ENCODE measurements around the gene MBTD1. TPM values are rescaled to one million over a fixed set of nuclear protein-coding genes. Genes with fewer than 3 reads are reported as not detected.

MBTD1 gene
- total and polyA plus RNA-seq, 9 of the 15 experiments (the other 6 are each of a cell fraction or from before 2014, with no cell fraction given): 2.1 to 26.3 (median 13.3) TPM

DNA sequence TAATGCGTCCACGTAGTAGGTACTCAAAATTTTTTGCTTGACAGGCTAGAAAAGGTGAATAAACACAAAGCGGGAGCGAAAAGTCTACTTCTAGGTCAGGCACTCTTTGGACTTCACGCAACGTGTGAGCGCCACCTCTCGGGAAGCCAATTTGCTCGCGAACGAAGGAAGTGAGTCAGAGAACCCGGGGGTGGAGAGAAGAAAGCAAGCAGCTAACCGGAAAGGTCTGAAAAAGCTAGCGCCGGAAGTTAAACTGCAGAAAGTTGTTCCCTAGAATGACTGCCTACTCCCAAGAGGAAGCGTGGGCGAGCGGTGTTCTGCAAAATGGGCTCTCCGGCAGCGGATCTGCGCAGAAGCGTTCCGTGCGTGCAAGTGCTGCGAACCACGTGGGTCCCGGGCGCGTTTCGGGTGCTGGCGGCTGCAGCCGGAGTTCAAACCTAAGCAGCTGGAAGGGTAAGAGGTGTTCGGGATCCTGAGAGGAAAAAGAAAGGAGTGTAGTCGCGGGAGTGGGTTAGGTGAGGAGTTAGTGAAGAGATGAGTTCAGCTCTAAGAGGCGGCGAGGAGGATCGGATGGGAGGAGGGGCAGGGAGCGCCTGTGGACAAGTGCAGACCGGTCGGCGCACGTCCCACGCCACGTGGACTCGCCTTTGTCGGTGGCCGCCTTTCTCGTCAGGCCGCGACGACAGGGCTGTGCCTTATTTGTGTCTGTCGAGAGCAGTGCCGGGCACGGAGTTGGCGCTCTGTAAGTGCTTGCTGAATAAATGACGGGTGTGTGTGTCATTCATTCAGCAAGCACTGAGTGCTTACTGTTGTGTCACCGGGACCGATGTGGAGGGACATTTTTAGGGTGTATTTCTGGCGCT lies 106.4 kb downstream of the MBTD1 start, which contains the start of gene NME1 (continued):
- TF ChIP-seq, protein P1, sequence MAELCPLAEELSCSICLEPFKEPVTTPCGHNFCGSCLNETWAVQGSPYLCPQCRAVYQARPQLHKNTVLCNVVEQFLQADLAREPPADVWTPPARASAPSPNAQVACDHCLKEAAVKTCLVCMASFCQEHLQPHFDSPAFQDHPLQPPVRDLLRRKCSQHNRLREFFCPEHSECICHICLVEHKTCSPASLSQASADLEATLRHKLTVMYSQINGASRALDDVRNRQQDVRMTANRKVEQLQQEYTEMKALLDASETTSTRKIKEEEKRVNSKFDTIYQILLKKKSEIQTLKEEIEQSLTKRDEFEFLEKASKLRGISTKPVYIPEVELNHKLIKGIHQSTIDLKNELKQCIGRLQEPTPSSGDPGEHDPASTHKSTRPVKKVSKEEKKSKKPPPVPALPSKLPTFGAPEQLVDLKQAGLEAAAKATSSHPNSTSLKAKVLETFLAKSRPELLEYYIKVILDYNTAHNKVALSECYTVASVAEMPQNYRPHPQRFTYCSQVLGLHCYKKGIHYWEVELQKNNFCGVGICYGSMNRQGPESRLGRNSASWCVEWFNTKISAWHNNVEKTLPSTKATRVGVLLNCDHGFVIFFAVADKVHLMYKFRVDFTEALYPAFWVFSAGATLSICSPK (IDR thresholded peaks at IDR 0.05; ENCODE audit: borderline replicate concordance): peak; percentile 94; the same call in 1 of the 2 replicates
- no peak for TF ChIP-seq NFXL1 (CRISPR knock-in tag; IDR thresholded peaks at IDR 0.05)
- peak; percentile 65 to 71; a peak in 3 of 4 replicates for TF ChIP-seq SIX5 (IDR thresholded peaks at IDR 0.05; ENCODE audit: borderline replicate concordance in 1 of 2, insufficient read depth in 1 of 2, low read depth in 1 of 2, low read length in 2 of 2)
- TF ChIP-seq, protein P2, sequence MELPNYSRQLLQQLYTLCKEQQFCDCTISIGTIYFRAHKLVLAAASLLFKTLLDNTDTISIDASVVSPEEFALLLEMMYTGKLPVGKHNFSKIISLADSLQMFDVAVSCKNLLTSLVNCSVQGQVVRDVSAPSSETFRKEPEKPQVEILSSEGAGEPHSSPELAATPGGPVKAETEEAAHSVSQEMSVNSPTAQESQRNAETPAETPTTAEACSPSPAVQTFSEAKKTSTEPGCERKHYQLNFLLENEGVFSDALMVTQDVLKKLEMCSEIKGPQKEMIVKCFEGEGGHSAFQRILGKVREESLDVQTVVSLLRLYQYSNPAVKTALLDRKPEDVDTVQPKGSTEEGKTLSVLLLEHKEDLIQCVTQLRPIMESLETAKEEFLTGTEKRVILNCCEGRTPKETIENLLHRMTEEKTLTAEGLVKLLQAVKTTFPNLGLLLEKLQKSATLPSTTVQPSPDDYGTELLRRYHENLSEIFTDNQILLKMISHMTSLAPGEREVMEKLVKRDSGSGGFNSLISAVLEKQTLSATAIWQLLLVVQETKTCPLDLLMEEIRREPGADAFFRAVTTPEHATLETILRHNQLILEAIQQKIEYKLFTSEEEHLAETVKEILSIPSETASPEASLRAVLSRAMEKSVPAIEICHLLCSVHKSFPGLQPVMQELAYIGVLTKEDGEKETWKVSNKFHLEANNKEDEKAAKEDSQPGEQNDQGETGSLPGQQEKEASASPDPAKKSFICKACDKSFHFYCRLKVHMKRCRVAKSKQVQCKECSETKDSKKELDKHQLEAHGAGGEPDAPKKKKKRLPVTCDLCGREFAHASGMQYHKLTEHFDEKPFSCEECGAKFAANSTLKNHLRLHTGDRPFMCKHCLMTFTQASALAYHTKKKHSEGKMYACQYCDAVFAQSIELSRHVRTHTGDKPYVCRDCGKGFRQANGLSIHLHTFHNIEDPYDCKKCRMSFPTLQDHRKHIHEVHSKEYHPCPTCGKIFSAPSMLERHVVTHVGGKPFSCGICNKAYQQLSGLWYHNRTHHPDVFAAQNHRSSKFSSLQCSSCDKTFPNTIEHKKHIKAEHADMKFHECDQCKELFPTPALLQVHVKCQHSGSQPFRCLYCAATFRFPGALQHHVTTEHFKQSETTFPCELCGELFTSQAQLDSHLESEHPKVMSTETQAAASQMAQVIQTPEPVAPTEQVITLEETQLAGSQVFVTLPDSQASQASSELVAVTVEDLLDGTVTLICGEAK (IDR thresholded peaks at IDR 0.05): peak; percentile 100
- TF ChIP-seq, protein P2 (CRISPR knock-in tag; IDR thresholded peaks at IDR 0.05): no peak; the same call in 1 of the 2 replicates
- TF ChIP-seq ZNF445 (CRISPR knock-in tag; IDR thresholded peaks at IDR 0.05; ENCODE audit: low read depth): no peak; the same call in 1 of the 2 replicates
- TF ChIP-seq, protein P3, sequence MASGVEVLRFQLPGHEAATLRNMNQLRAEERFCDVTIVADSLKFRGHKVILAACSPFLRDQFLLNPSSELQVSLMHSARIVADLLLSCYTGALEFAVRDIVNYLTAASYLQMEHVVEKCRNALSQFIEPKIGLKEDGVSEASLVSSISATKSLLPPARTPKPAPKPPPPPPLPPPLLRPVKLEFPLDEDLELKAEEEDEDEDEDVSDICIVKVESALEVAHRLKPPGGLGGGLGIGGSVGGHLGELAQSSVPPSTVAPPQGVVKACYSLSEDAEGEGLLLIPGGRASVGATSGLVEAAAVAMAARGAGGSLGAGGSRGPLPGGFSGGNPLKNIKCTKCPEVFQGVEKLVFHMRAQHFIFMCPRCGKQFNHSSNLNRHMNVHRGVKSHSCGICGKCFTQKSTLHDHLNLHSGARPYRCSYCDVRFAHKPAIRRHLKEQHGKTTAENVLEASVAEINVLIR (CRISPR knock-in tag; IDR thresholded peaks at IDR 0.05): peak; percentile 53; the same call in 1 of the 2 replicates
- TF ChIP-seq TGIF2 (CRISPR knock-in tag; IDR thresholded peaks at IDR 0.05): peak; percentile 58; the same call in 1 of the 2 replicates
- TF ChIP-seq, protein P4, sequence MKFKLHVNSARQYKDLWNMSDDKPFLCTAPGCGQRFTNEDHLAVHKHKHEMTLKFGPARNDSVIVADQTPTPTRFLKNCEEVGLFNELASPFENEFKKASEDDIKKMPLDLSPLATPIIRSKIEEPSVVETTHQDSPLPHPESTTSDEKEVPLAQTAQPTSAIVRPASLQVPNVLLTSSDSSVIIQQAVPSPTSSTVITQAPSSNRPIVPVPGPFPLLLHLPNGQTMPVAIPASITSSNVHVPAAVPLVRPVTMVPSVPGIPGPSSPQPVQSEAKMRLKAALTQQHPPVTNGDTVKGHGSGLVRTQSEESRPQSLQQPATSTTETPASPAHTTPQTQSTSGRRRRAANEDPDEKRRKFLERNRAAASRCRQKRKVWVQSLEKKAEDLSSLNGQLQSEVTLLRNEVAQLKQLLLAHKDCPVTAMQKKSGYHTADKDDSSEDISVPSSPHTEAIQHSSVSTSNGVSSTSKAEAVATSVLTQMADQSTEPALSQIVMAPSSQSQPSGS (CRISPR knock-in tag; IDR thresholded peaks at IDR 0.05): no peak
- TF ChIP-seq MIER1 (IDR thresholded peaks at IDR 0.05; ENCODE audit: low read depth): peak; percentile 71
- TF ChIP-seq CXXC5 (CRISPR knock-in tag; IDR thresholded peaks at IDR 0.05): peak; percentile 93
- TF ChIP-seq CTBP1 (IDR thresholded peaks at IDR 0.05; ENCODE audit: borderline replicate concordance): peak; percentile 93
